MM.1S (cell line): ENCODE results near the gene ZNF548.
A peak's percentile ranks its signal among the peaks of the same experiment; 100 is the strongest.

Source experiments
- DNase-seq: peaks from one replicate; pipeline ENCODE4 v3.0.0-alpha.2; 2015
- H2AFZ ChIP-seq: fragments of 300-600 bp; sonication (generic); 2 replicates; pipeline ENCODE4 v1.6.0; 2016; ENCODE audit warnings: antibody characterized with exemption, low read length
- H3F3A ChIP-seq: fragments of 300-600 bp; sonication (generic); 2 replicates; pipeline ENCODE4 v1.6.1; 2016; ENCODE audit warnings: mild to moderate bottlenecking, antibody characterized with exemption, low read length, moderate library complexity, mixed read lengths; ENCODE audit not compliant: insufficient read depth
- H3K27ac ChIP-seq: fragments of 300-600 bp; sonication (generic); 2 replicates; pipeline ENCODE4 v1.5.1; 2016; ENCODE audit warnings: mild to moderate bottlenecking, low read length
- H3K27me3 ChIP-seq: fragments of 300-600 bp; sonication (generic); replicated peaks from 2 replicates; pipeline ENCODE4 v1.6.0; 2016; ENCODE audit warnings: low read length; ENCODE audit not compliant: insufficient read depth
- H3K36me3 ChIP-seq: fragments of 300-600 bp; sonication (generic); replicated peaks from 2 replicates; pipeline ENCODE4 v1.6.1; 2016; ENCODE audit warnings: mild to moderate bottlenecking, low read length, mixed read lengths; ENCODE audit not compliant: insufficient read depth
- H3K4me1 ChIP-seq: fragments of 300-600 bp; sonication (generic); 2 replicates; pipeline ENCODE4 v1.6.1; 2016; ENCODE audit warnings: low read length, mixed read lengths
- H3K4me2 ChIP-seq: fragments of 300-600 bp; sonication (generic); 2 replicates; pipeline ENCODE4 v1.6.0; 2016; ENCODE audit warnings: low read depth, low read length
- H3K4me3 ChIP-seq: fragments of 300-600 bp; sonication (generic); 2 replicates; pipeline ENCODE4 v1.5.1; 2016; ENCODE audit warnings: low read length, mixed read lengths
- H3K79me2 ChIP-seq: fragments of 300-600 bp; sonication (generic); 2 replicates; pipeline ENCODE4 v1.6.1; 2016; ENCODE audit warnings: mixed run types, low read length, mixed read lengths
- H3K9ac ChIP-seq: fragments of 300-600 bp; sonication (generic); 2 replicates; pipeline ENCODE4 v1.6.1; 2016; ENCODE audit warnings: low read length, mixed read lengths
- H3K9me2 ChIP-seq: fragments of 300-600 bp; sonication (generic); replicated peaks from 2 replicates; pipeline ENCODE4 v1.6.1; 2016; ENCODE audit warnings: mild to moderate bottlenecking, low read length, mixed read lengths; ENCODE audit not compliant: insufficient read depth
- H3K9me3 ChIP-seq: fragments of 300-600 bp; sonication (generic); replicated peaks from 2 replicates; pipeline ENCODE4 v1.6.1; 2016; ENCODE audit warnings: mild to moderate bottlenecking, low read length, mixed read lengths; ENCODE audit not compliant: insufficient read depth
- H4K20me1 ChIP-seq: fragments of 300-600 bp; sonication (generic); 2 replicates; pipeline ENCODE4 v1.6.1; 2016; ENCODE audit warnings: mild to moderate bottlenecking, low read length, moderate library complexity, mixed read lengths; ENCODE audit not compliant: insufficient read depth
- CTCF ChIP-seq: fragments of 300-600 bp; sonication (generic); IDR thresholded peaks from 2 replicates; pipeline ENCODE4 v1.5.1; 2016; ENCODE audit warnings: antibody characterized with exemption, low read length, mixed read lengths
- EZH2 ChIP-seq: fragments of 300-600 bp; sonication (generic); optimal IDR thresholded peaks from 2 replicates; pipeline ENCODE3; 2017; ENCODE audit warnings: low read depth, mild to moderate bottlenecking, antibody characterized with exemption, low read length, mixed read lengths
- EZH2phosphoT487 ChIP-seq: fragments of 300-600 bp; sonication (generic); IDR thresholded peaks from 2 replicates; pipeline ENCODE4 v1.6.1; 2018; ENCODE audit warnings: antibody characterized with exemption, low read length

Gene ZNF548

GRCh38 chr19:57357406-57357805, 32.2 kb upstream of the ZNF548 start:
- Histone ChIP-seq H3F3A (no peaks in the 10 kb centered on the region), H3K36me3 (peaks cover 25% of the 10 kb centered on the region), H3K9me2 (no peaks in the 10 kb centered on the region), H4K20me1 (no peaks in the 10 kb centered on the region), H3K27me3 (no peaks in the 10 kb centered on the region), H3K79me2 (peaks cover 12% of the 10 kb centered on the region), H2AFZ (no peak overlapping the region), H3K27ac (no peak overlapping the region), H3K4me3 (no peak overlapping the region), H3K4me1 (no peaks in the 10 kb centered on the region), H3K4me2 (no peak overlapping the region), H3K9ac (no peak overlapping the region), H3K9me3 (no peaks in the 10 kb centered on the region)
- no peak for DNase-seq
- no peak for TF ChIP-seq EZH2
- TF ChIP-seq CTCF = no peak
- TF ChIP-seq EZH2phosphoT487 = no peak

GRCh38 chr19:57359300-57359699, 30.4 kb upstream of the ZNF548 start:
- H3K4me1 ChIP-seq = no peaks in the 10 kb centered on the region
- H3K9me2 ChIP-seq = no peaks in the 10 kb centered on the region
- TF ChIP-seq CTCF (no peak), EZH2phosphoT487 (no peak), EZH2 (no peak)
- H3K36me3 ChIP-seq = peaks cover 25% of the 10 kb centered on the region
- no peaks in the 10 kb centered on the region for H4K20me1 ChIP-seq
- no peak overlapping the region for H3K4me2 ChIP-seq
- H3K9me3 ChIP-seq = no peaks in the 10 kb centered on the region
- no peak overlapping the region for H3K27ac ChIP-seq
- no peaks in the 10 kb centered on the region for H3K27me3 ChIP-seq
- peaks cover 5% of the 10 kb centered on the region; the same call in 1 of the 2 replicates for H3F3A ChIP-seq
- peaks cover 7% of the 10 kb centered on the region; the same call in 1 of the 2 replicates for H3K79me2 ChIP-seq
- DNase-seq = no peak
- H3K9ac ChIP-seq = no peak overlapping the region
- no peak overlapping the region for H3K4me3 ChIP-seq
- no peak overlapping the region for H2AFZ ChIP-seq

- H3K9me2 ChIP-seq = no peaks in the 10 kb centered on the region
- no peak overlapping the region for H3K9ac ChIP-seq
- peak overlapping the region; percentile 61; the same call in 1 of the 2 replicates for H3K4me2 ChIP-seq
- H3F3A ChIP-seq = peaks cover 5% of the 10 kb centered on the region; the same call in 1 of the 2 replicates
- H3K27ac ChIP-seq = no peak overlapping the region
- H2AFZ ChIP-seq = peak overlapping the region; percentile 84
- peak overlapping the region; percentile 60 for H3K4me3 ChIP-seq
- H3K79me2 ChIP-seq = peaks cover 7% of the 10 kb centered on the region; the same call in 1 of the 2 replicates
- no peak for DNase-seq
- H4K20me1 ChIP-seq = no peaks in the 10 kb centered on the region
- no peak for TF ChIP-seq CTCF
- TF ChIP-seq EZH2phosphoT487 = no peak
- no peak for TF ChIP-seq EZH2
- no peaks in the 10 kb centered on the region for H3K4me1 ChIP-seq
- peaks cover 5% of the 10 kb centered on the region for H3K36me3 ChIP-seq
- H3K27me3 ChIP-seq = no peaks in the 10 kb centered on the region
- H3K9me3 ChIP-seq = no peaks in the 10 kb centered on the region
Observed at GRCh38 chr19:57362419-57362818, 27.2 kb upstream of the ZNF548 start.
